ENCODE results near the gene TTC34. TPM values are rescaled to one million over a fixed set of nuclear protein-coding genes. Genes with fewer than 3 reads are reported as not detected.

TTC34 gene
- total RNA-seq, 1 experiment from 2014 or later, result 0.92 TPM

DNA sequence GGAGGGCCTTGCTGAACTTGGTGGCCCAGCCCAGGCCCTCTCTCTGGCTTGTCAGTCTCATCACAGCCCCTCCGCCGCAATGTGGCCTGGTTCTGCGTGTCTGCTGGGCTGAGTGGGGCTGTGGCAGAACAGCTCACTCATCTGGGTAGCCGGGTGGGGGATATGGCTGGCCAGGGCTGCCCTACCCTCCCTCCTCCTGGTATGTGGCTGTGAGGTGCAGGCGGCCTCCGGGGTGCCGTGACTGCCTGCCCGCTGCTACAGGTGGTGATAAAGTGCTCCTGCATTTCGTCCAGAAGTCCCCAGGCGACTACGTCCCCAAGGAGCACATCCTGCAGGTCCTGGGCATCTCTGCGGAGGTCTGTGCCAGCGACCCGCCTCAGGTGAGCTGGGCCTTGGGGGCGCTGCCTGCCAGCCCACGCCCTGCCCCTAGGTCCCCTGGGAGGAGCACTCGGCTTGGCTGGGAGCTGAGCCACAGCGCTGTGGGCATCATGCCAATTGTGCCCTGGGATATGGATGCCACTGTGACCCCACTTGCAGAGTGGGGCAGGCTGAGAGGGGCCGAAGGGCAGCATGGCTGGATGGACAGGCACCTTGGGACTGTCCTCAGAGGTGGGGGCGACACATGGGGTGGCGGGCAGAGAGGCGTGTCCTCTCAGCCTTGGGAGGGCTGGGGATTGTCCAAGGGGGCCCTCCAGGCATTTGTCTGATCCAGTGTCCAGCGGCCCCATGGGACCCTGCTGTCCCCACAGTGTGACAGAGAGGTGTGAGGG, 212.6 kb downstream of the TTC34 start:
- Mint-ChIP-seq H3K36me3 (ENCODE audit: insufficient read depth in 1 of 3, low read depth in 3 of 3) (peaks cover 8 to 24% (median 13%) of the 10 kb centered on the region in 3 experiments), H3K27ac (no peak overlapping the region), H3K27me3 (ENCODE audit: low read depth) (peaks cover 2% of the 10 kb centered on the region; the same call in 1 of the 2 replicates), H3K9me3 (peaks cover 4 to 11% of the 10 kb centered on the region in 2 experiments; a peak in 3 of 5 replicates), H3K4me1 (peaks cover 15 to 16% of the 10 kb centered on the region in 2 experiments), H3K4me3 (peak overlapping the region in 1 of 2 experiments; percentile 24; a peak in 2 of 5 replicates)
- Histone ChIP-seq H3K27me3 (ENCODE audit: insufficient read depth, low read length) (no peaks in the 10 kb centered on the region), H3K9ac (ENCODE audit: extremely low read depth, insufficient read length, low read length) (no peak overlapping the region), H3K14ac (ENCODE audit: insufficient read depth, low read length) (no peak overlapping the region), H4K91ac (ENCODE audit: insufficient read length, low read depth, low read length) (no peak overlapping the region), H4K8ac (replicated peaks; ENCODE audit: insufficient read length, low read depth, low read length) (no peak overlapping the region), H2BK15ac (ENCODE audit: low read depth, low read length) (no peak overlapping the region), H3K56ac (ENCODE audit: insufficient read length, low read depth, low read length) (no peak overlapping the region), H2AFZ (ENCODE audit: low read length) (no peak overlapping the region), H3K27ac (ENCODE audit: insufficient read length, low read depth, low read length) (no peak overlapping the region), H2AK5ac (ENCODE audit: insufficient read length, low read length) (no peak overlapping the region), H3K18ac (ENCODE audit: insufficient read length, low read depth, low read length) (no peak overlapping the region), H3T11ph (ENCODE audit: low read length) (no peak overlapping the region), H2BK12ac (ENCODE audit: insufficient read length, low read depth, low read length) (no peak overlapping the region), H4K5ac (ENCODE audit: insufficient read length, low read depth, low read length) (no peak overlapping the region), H3K4ac (ENCODE audit: low read depth, low read length) (no peak overlapping the region), H3K4me1 (ENCODE audit: insufficient read depth, low read length) (no peaks in the 10 kb centered on the region), H4K20me1 (ENCODE audit: control insufficient read depth, insufficient read depth, insufficient read length) (no peaks in the 10 kb centered on the region), H3K23ac (ENCODE audit: insufficient read length, low read depth, low read length) (no peak overlapping the region), H2BK120ac (ENCODE audit: low read depth, low read length, poor library complexity, severe bottlenecking) (no peak overlapping the region), H3K9me3 (ENCODE audit: control insufficient read depth, low read depth, low read length) (no peaks in the 10 kb centered on the region), H2BK20ac (ENCODE audit: low read depth, low read length, poor library complexity, severe bottlenecking) (no peak overlapping the region), H2BK5ac (ENCODE audit: insufficient read length, low read length) (no peak overlapping the region), H3K23me2 (ENCODE audit: insufficient read length, low read depth, low read length, poor library complexity, severe bottlenecking) (peaks cover 10% of the 10 kb centered on the region), H3K79me1 (ENCODE audit: insufficient read depth, low read depth, low read length, poor library complexity, severe bottlenecking) (no peaks in the 10 kb centered on the region), H3K79me2 (ENCODE audit: insufficient read depth, low read length) (no peaks in the 10 kb centered on the region), H3K4me2 (ENCODE audit: insufficient read depth, insufficient read length, low read length) (no peak overlapping the region)
- DNase-seq, result no peak
- TF ChIP-seq, protein P1, sequence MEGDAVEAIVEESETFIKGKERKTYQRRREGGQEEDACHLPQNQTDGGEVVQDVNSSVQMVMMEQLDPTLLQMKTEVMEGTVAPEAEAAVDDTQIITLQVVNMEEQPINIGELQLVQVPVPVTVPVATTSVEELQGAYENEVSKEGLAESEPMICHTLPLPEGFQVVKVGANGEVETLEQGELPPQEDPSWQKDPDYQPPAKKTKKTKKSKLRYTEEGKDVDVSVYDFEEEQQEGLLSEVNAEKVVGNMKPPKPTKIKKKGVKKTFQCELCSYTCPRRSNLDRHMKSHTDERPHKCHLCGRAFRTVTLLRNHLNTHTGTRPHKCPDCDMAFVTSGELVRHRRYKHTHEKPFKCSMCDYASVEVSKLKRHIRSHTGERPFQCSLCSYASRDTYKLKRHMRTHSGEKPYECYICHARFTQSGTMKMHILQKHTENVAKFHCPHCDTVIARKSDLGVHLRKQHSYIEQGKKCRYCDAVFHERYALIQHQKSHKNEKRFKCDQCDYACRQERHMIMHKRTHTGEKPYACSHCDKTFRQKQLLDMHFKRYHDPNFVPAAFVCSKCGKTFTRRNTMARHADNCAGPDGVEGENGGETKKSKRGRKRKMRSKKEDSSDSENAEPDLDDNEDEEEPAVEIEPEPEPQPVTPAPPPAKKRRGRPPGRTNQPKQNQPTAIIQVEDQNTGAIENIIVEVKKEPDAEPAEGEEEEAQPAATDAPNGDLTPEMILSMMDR (conservative IDR thresholded peaks at IDR 0.05), result no peak
- WGBS (ENCODE audit: extremely low coverage, insufficient read length, low lambda C conversion rate), result no CpG with 5 or more reads among the region's 23 CpGs

Data from H9 (cell line).